ENCODE measurements around the gene CTPS1.

GRCh38 chr1:40976952-40977690, 2.4 kb upstream of the CTPS1 start:
- no peak for TF ChIP-seq EZH2 (IDR thresholded peaks at IDR 0.05; ENCODE audit: low read depth)
- no peak for TF ChIP-seq CTCF (conservative IDR thresholded peaks at IDR 0.05)
